Measurements from ENCODE around the gene RASSF10. TPM values are rescaled to one million over a fixed set of nuclear protein-coding genes. Genes with fewer than 3 reads are reported as not detected.
A peak's percentile ranks its signal among the peaks of the same experiment; 100 is the strongest.

RASSF10 gene
- total RNA-seq, 1 donor from 2014 or later: 0.52 TPM

- Histone ChIP-seq H3K36me3 (ENCODE audit: control insufficient read depth in 3 of 3, insufficient read depth in 3 of 3, low read length in 3 of 3) (no peaks in the 10 kb centered on the region), H3K27me3 (ENCODE audit: control insufficient read depth in 3 of 3, insufficient read depth in 3 of 3, low read length in 3 of 3) (peaks cover 47 to 60% (median 50%) of the 10 kb centered on the region in 3 donors), H3K9ac (ENCODE audit: low read depth in 1 of 3, low read length in 3 of 3) (no peak overlapping the region), H3K4me3 (ENCODE audit: low read length in 3 of 3) (no peak overlapping the region), H3K4me1 (ENCODE audit: control insufficient read depth in 3 of 3, insufficient read depth in 3 of 3, low read length in 3 of 3) (peaks cover 7 to 21% (median 20%) of the 10 kb centered on the region in 3 donors), H3K9me3 (ENCODE audit: control insufficient read depth in 3 of 3, low read length in 3 of 3) (peaks cover 0 to 5% (median 0%) of the 10 kb centered on the region in 3 donors), H3K27ac (ENCODE audit: low read depth, low read length) (no peak overlapping the region)
Measured at GRCh38 chr11:13007182-13008060, 1.7 kb upstream of the RASSF10 start.

- Histone ChIP-seq H3K4me1 (ENCODE audit: control insufficient read depth in 3 of 3, insufficient read depth in 3 of 3, low read length in 3 of 3) (peaks cover 7 to 21% (median 20%) of the 10 kb centered on the region in 3 donors), H3K36me3 (ENCODE audit: control insufficient read depth in 3 of 3, insufficient read depth in 3 of 3, low read length in 3 of 3) (no peaks in the 10 kb centered on the region)
Measured at GRCh38 chr11:13008061-13008435, 1.1 kb upstream of the RASSF10 start.

GRCh38 chr11:13009476-13009920, 382 bp downstream of the RASSF10 start:
- H3K27me3 ChIP-seq (ENCODE audit: control insufficient read depth in 3 of 3, insufficient read depth in 3 of 3, low read length in 3 of 3): peaks cover 57 to 60% (median 57%) of the 10 kb centered on the region in 3 donors
- H3K9me3 ChIP-seq (ENCODE audit: control insufficient read depth in 3 of 3, low read length in 3 of 3): peaks cover 0 to 5% (median 0%) of the 10 kb centered on the region in 3 donors
- no peaks in the 10 kb centered on the region for H3K36me3 ChIP-seq (ENCODE audit: control insufficient read depth in 3 of 3, insufficient read depth in 3 of 3, low read length in 3 of 3)
- peaks cover 7 to 21% (median 20%) of the 10 kb centered on the region in 3 donors for H3K4me1 ChIP-seq (ENCODE audit: control insufficient read depth in 3 of 3, insufficient read depth in 3 of 3, low read length in 3 of 3)
- H3K9ac ChIP-seq (ENCODE audit: low read depth in 1 of 3, low read length in 3 of 3): no peak overlapping the region
- H3K27ac ChIP-seq (ENCODE audit: low read depth, low read length): no peak overlapping the region
- H3K4me3 ChIP-seq (ENCODE audit: low read length in 3 of 3): peak overlapping the region; percentile 10 to 66 (median 60)

More at GRCh38 chr11:13008061-13008435, 1.1 kb upstream of the RASSF10 start:
- Histone ChIP-seq H3K9ac (ENCODE audit: low read depth in 1 of 3, low read length in 3 of 3) (no peak overlapping the region), H3K4me3 (ENCODE audit: low read length in 3 of 3) (no peak overlapping the region), H3K27ac (ENCODE audit: low read depth, low read length) (no peak overlapping the region), H3K27me3 (ENCODE audit: control insufficient read depth in 3 of 3, insufficient read depth in 3 of 3, low read length in 3 of 3) (peaks cover 53 to 60% (median 53%) of the 10 kb centered on the region in 3 donors), H3K9me3 (ENCODE audit: control insufficient read depth in 3 of 3, low read length in 3 of 3) (peaks cover 0 to 5% (median 0%) of the 10 kb centered on the region in 3 donors)

- no peaks in the 10 kb centered on the region for H3K36me3 ChIP-seq (ENCODE audit: control insufficient read depth in 3 of 3, insufficient read depth in 3 of 3, low read length in 3 of 3)
- H3K9ac ChIP-seq (ENCODE audit: low read depth in 1 of 3, low read length in 3 of 3): no peak overlapping the region
- H3K4me1 ChIP-seq (ENCODE audit: control insufficient read depth in 3 of 3, insufficient read depth in 3 of 3, low read length in 3 of 3): peaks cover 7 to 21% (median 20%) of the 10 kb centered on the region in 3 donors
- H3K9me3 ChIP-seq (ENCODE audit: control insufficient read depth in 3 of 3, low read length in 3 of 3): peaks cover 0 to 5% (median 0%) of the 10 kb centered on the region in 3 donors
- peak overlapping the region; percentile 39 to 66 (median 60) for H3K4me3 ChIP-seq (ENCODE audit: low read length in 3 of 3)
- no peak overlapping the region for H3K27ac ChIP-seq (ENCODE audit: low read depth, low read length)
- H3K27me3 ChIP-seq (ENCODE audit: control insufficient read depth in 3 of 3, insufficient read depth in 3 of 3, low read length in 3 of 3): peaks cover 57 to 60% (median 57%) of the 10 kb centered on the region in 3 donors
Measured at GRCh38 chr11:13009921-13010748, 1.0 kb downstream of the RASSF10 start.

GRCh38 chr11:13010749-13011465, 1.8 kb downstream of the RASSF10 start:
- Histone ChIP-seq H3K4me3 (ENCODE audit: low read length in 3 of 3) (peak overlapping the region; percentile 41 to 66 (median 60)), H3K9me3 (ENCODE audit: control insufficient read depth in 3 of 3, low read length in 3 of 3) (peaks cover 0 to 5% (median 0%) of the 10 kb centered on the region in 3 donors), H3K36me3 (ENCODE audit: control insufficient read depth in 3 of 3, insufficient read depth in 3 of 3, low read length in 3 of 3) (no peaks in the 10 kb centered on the region), H3K4me1 (ENCODE audit: control insufficient read depth in 3 of 3, insufficient read depth in 3 of 3, low read length in 3 of 3) (peaks cover 7 to 21% (median 20%) of the 10 kb centered on the region in 3 donors), H3K27ac (ENCODE audit: low read depth, low read length) (no peak overlapping the region), H3K27me3 (ENCODE audit: control insufficient read depth in 3 of 3, insufficient read depth in 3 of 3, low read length in 3 of 3) (peaks cover 55 to 60% (median 57%) of the 10 kb centered on the region in 3 donors), H3K9ac (ENCODE audit: low read depth in 1 of 3, low read length in 3 of 3) (no peak overlapping the region)

- Histone ChIP-seq H3K27me3 (ENCODE audit: control insufficient read depth in 3 of 3, insufficient read depth in 3 of 3, low read length in 3 of 3) (peaks cover 53 to 61% (median 57%) of the 10 kb centered on the region in 3 donors), H3K27ac (ENCODE audit: low read depth, low read length) (no peak overlapping the region), H3K4me1 (ENCODE audit: control insufficient read depth in 3 of 3, insufficient read depth in 3 of 3, low read length in 3 of 3) (peaks cover 7 to 21% (median 20%) of the 10 kb centered on the region in 3 donors), H3K9ac (ENCODE audit: low read depth in 1 of 3, low read length in 3 of 3) (no peak overlapping the region), H3K36me3 (ENCODE audit: control insufficient read depth in 3 of 3, insufficient read depth in 3 of 3, low read length in 3 of 3) (no peaks in the 10 kb centered on the region), H3K9me3 (ENCODE audit: control insufficient read depth in 3 of 3, low read length in 3 of 3) (no peaks in the 10 kb centered on the region), H3K4me3 (ENCODE audit: low read length in 3 of 3) (peak overlapping the region in 1 of 3 donors; percentile 41)
Measured at GRCh38 chr11:13011466-13012055, 2.4 kb downstream of the RASSF10 start.

- peaks cover 50 to 59% (median 52%) of the 10 kb centered on the region in 3 donors for H3K27me3 ChIP-seq (ENCODE audit: control insufficient read depth in 3 of 3, insufficient read depth in 3 of 3, low read length in 3 of 3)
Measured at GRCh38 chr11:13012056-13012661, 3.0 kb downstream of the RASSF10 start.

GRCh38 chr11:13013054-13013488, 4.0 kb downstream of the RASSF10 start:
- Histone ChIP-seq H3K4me1 (ENCODE audit: control insufficient read depth in 3 of 3, insufficient read depth in 3 of 3, low read length in 3 of 3) (peaks cover 7 to 21% (median 20%) of the 10 kb centered on the region in 3 donors), H3K4me3 (ENCODE audit: low read length in 3 of 3) (no peak overlapping the region)

More at GRCh38 chr11:13012056-13012661, 3.0 kb downstream of the RASSF10 start:
- H3K4me1 ChIP-seq (ENCODE audit: control insufficient read depth in 3 of 3, insufficient read depth in 3 of 3, low read length in 3 of 3): peaks cover 7 to 21% (median 20%) of the 10 kb centered on the region in 3 donors
- no peak overlapping the region for H3K27ac ChIP-seq (ENCODE audit: low read depth, low read length)
- no peak overlapping the region for H3K9ac ChIP-seq (ENCODE audit: low read depth in 1 of 3, low read length in 3 of 3)
- no peaks in the 10 kb centered on the region for H3K36me3 ChIP-seq (ENCODE audit: control insufficient read depth in 3 of 3, insufficient read depth in 3 of 3, low read length in 3 of 3)
- H3K4me3 ChIP-seq (ENCODE audit: low read length in 3 of 3): no peak overlapping the region
- H3K9me3 ChIP-seq (ENCODE audit: control insufficient read depth in 3 of 3, low read length in 3 of 3): no peaks in the 10 kb centered on the region

More at GRCh38 chr11:13013054-13013488, 4.0 kb downstream of the RASSF10 start:
- no peak overlapping the region for H3K9ac ChIP-seq (ENCODE audit: low read depth in 1 of 3, low read length in 3 of 3)
- H3K9me3 ChIP-seq (ENCODE audit: control insufficient read depth in 3 of 3, low read length in 3 of 3): no peaks in the 10 kb centered on the region
- H3K36me3 ChIP-seq (ENCODE audit: control insufficient read depth in 3 of 3, insufficient read depth in 3 of 3, low read length in 3 of 3): no peaks in the 10 kb centered on the region
- no peak overlapping the region for H3K27ac ChIP-seq (ENCODE audit: low read depth, low read length)
- H3K27me3 ChIP-seq (ENCODE audit: control insufficient read depth in 3 of 3, insufficient read depth in 3 of 3, low read length in 3 of 3): peaks cover 41 to 54% (median 47%) of the 10 kb centered on the region in 3 donors

Measured in skeletal muscle tissue (tissue), 4 donors.